VCaP (cell line): Measurements from ENCODE around the gene PPP5C.

Experiments used
- H3K27ac ChIP-seq: fragments of 450-650 bp; 2 replicates; pipeline ENCODE4 v1.5.1; 2017
- CTCF ChIP-seq: fragments of 450-650 bp; conservative IDR thresholded peaks from 2 replicates; pipeline ENCODE4 v1.5.1; 2017; ENCODE audit warnings: mild to moderate bottlenecking, moderate library complexity

The PPP5C gene

GRCh38 chr19:46337487-46337886 is 9.4 kb upstream of the PPP5C start:
- no peak for TF ChIP-seq CTCF
- H3K27ac ChIP-seq: no peak overlapping the region

GRCh38 chr19:46339446-46339845 is 7.4 kb upstream of the PPP5C start:
- H3K27ac ChIP-seq: no peak overlapping the region
- TF ChIP-seq CTCF: no peak

GRCh38 chr19:46340051-46340659 is 6.7 kb upstream of the PPP5C start:
- H3K27ac ChIP-seq: no peak overlapping the region
- TF ChIP-seq CTCF: no peak

- no peak for TF ChIP-seq CTCF
- no peak overlapping the region for H3K27ac ChIP-seq
Observed at GRCh38 chr19:46341937-46342336, 5.0 kb upstream of the PPP5C start.

- no peak for TF ChIP-seq CTCF
- no peak overlapping the region for H3K27ac ChIP-seq
Observed at GRCh38 chr19:46344363-46344762, 2.5 kb upstream of the PPP5C start.

- no peak for TF ChIP-seq CTCF
- no peak overlapping the region for H3K27ac ChIP-seq
Observed at GRCh38 chr19:46345157-46345556, 1.7 kb upstream of the PPP5C start.

GRCh38 chr19:46347572-46347883 is 641 bp downstream of the PPP5C start:
- peak; percentile 19 for TF ChIP-seq CTCF
- peak overlapping the region; percentile 93; the same call in 1 of the 2 replicates for H3K27ac ChIP-seq
